Spleen (tissue), 7 donors: ENCODE data around the gene ARSK.

ENCODE experiments used
- POLR2A ChIP-seq, 3 donors: fragments of 450-650 bp; IDR thresholded peaks; one replicate each; pipeline ENCODE4 v1.5.1; 2017; ENCODE audit warnings: antibody characterized with exemption in 3 of 3, mild to moderate bottlenecking in 1 of 3
- TF ChIP-seq, protein P1 (sequence below), 11 experiments: fragments of 200-600 bp in 7 of 11; fragments of 450-650 bp in 4 of 11; sonication (generic) in 4 of 11; IDR thresholded peaks in 8 of 11; conservative IDR thresholded peaks in 3 of 11; 1 replicate in 7 of 11; 2 replicates in 4 of 11; pipeline versions ENCODE4 v1.4.0 to v1.8.0; 2016 to 2021; ENCODE audit warnings: antibody characterized with exemption in 11 of 11, inconsistent platforms in 4 of 11, mild to moderate bottlenecking in 1 of 11
- donor health status: DM: no; HTN: no; CAD: no; lungs with moderate emphysema.
- donor health status: DM: no; HTN: no; CAD: no.
- donor health status: DM: no; HTN: no; CAD: no.

DNA sequence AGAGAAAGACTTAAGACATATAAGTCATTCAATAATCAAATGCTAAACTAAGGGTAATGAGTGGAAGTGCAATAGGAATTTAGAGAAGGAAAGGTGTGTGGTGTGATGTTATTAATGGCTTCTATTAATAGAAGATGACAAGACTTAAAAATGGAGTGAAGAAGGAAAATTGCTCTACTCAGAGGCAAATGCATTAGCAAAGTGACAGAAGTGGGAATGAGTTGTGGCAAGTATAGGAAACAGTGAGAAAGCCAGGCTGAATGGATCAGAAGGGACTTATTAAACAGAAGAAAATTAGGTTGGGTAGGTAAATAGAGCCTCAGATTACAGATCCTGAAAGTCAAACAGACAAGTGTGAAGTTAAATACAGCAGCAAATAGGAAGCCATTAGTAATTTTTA is 5.9 kb upstream of the ARSK start:
- TF ChIP-seq, protein P1, sequence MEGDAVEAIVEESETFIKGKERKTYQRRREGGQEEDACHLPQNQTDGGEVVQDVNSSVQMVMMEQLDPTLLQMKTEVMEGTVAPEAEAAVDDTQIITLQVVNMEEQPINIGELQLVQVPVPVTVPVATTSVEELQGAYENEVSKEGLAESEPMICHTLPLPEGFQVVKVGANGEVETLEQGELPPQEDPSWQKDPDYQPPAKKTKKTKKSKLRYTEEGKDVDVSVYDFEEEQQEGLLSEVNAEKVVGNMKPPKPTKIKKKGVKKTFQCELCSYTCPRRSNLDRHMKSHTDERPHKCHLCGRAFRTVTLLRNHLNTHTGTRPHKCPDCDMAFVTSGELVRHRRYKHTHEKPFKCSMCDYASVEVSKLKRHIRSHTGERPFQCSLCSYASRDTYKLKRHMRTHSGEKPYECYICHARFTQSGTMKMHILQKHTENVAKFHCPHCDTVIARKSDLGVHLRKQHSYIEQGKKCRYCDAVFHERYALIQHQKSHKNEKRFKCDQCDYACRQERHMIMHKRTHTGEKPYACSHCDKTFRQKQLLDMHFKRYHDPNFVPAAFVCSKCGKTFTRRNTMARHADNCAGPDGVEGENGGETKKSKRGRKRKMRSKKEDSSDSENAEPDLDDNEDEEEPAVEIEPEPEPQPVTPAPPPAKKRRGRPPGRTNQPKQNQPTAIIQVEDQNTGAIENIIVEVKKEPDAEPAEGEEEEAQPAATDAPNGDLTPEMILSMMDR (IDR thresholded peaks at IDR 0.05 in 8 of 11, conservative IDR thresholded peaks at IDR 0.05 in 3 of 11), result no peak
- no peak for TF ChIP-seq POLR2A (IDR thresholded peaks at IDR 0.05)
